Left lobe of liver (tissue), 2 donors: ENCODE measurements around the gene VASH2. TPM values are rescaled to one million over a fixed set of nuclear protein-coding genes. Genes with fewer than 3 reads are reported as not detected.
A peak's percentile ranks its signal among the peaks of the same experiment; 100 is the strongest.
"Not testable (repeated sequence)": the region's sequence is repeated elsewhere in the genome, so short reads cannot be mapped to it uniquely, and the experiment has no call there.

Experiments
- ATAC-seq: fragments of 200-7000 bp; cut with Tn5 transposase; one replicate; pipeline ENCODE4 v1.9.1; 2020; ENCODE audit warnings: mild to moderate bottlenecking, moderate library complexity
- DNase-seq: peaks from one replicate; pipeline ENCODE4 v3.0.0-alpha.2; 2020; ENCODE audit warnings: low spot score
- total RNA-seq: library from RNA; stranded (reverse); gene quantifications from one replicate; pipeline ENCODE4 v1.2.1, GENCODE V29; 2021
- donor health status: DM: no; HTN: no; CAD: no; lungs with moderate emphysema.
- donor health status: DM: no; HTN: yes; CAD: no.

The VASH2 gene
- 0.10 TPM for total RNA-seq

GRCh38 chr1:212950243-212951125, at the start of gene VASH2:
TSS of gene VASH2 (plus strand) at chr1:212950541. CDS start at chr1:212951543, 1,002 bp downstream.
- DNase-seq (peak; percentile 54), ATAC-seq (peak; percentile 86)

GRCh38 chr1:212901290-212901689, 49.1 kb upstream of the VASH2 start:
- ATAC-seq (no peak), DNase-seq (no peak)

- no peak for DNase-seq
- ATAC-seq = no peak
Observed at GRCh38 chr1:212902054-212902453, 48.3 kb upstream of the VASH2 start.

- DNase-seq = no peak
- no peak for ATAC-seq
Observed at GRCh38 chr1:212903664-212904063, 46.7 kb upstream of the VASH2 start.

- not testable (repeated sequence) for ATAC-seq, DNase-seq
Observed at GRCh38 chr1:212908071-212908470, 42.3 kb upstream of the VASH2 start.

- no peak for DNase-seq
- no peak for ATAC-seq
Observed at GRCh38 chr1:212908971-212909370, 41.4 kb upstream of the VASH2 start.

- ATAC-seq (no peak), DNase-seq (no peak)
Observed at GRCh38 chr1:212909652-212910063, 40.7 kb upstream of the VASH2 start.

- not testable (repeated sequence) for ATAC-seq, DNase-seq
Observed at GRCh38 chr1:212910213-212910612, 40.1 kb upstream of the VASH2 start.

GRCh38 chr1:212913638-212914037, 36.7 kb upstream of the VASH2 start:
- DNase-seq, ATAC-seq: not testable (repeated sequence)

GRCh38 chr1:212914110-212914509, 36.2 kb upstream of the VASH2 start:
- DNase-seq, ATAC-seq: not testable (repeated sequence)

GRCh38 chr1:212914789-212915188, 35.6 kb upstream of the VASH2 start:
- no peak for ATAC-seq
- DNase-seq = no peak

GRCh38 chr1:212915245-212916091, 34.9 kb upstream of the VASH2 start:
- peak; percentile 32 for ATAC-seq

GRCh38 chr1:212916481-212917133, 33.7 kb upstream of the VASH2 start:
- no peak for DNase-seq
- ATAC-seq = peak; percentile 16

More at GRCh38 chr1:212915245-212916091, 34.9 kb upstream of the VASH2 start:
- no peak for DNase-seq

- DNase-seq = no peak
- no peak for ATAC-seq
Observed at GRCh38 chr1:212917134-212917485, 33.2 kb upstream of the VASH2 start.

- no peak for ATAC-seq
- no peak for DNase-seq
Observed at GRCh38 chr1:212917858-212918257, 32.5 kb upstream of the VASH2 start.

GRCh38 chr1:212918824-212919223, 31.5 kb upstream of the VASH2 start:
- DNase-seq = no peak
- no peak for ATAC-seq

- ATAC-seq (no peak), DNase-seq (no peak)
Observed at GRCh38 chr1:212920246-212920645, 30.1 kb upstream of the VASH2 start.

- DNase-seq = no peak
- peak; percentile 35 for ATAC-seq
Observed at GRCh38 chr1:212920896-212921295, 29.4 kb upstream of the VASH2 start.

GRCh38 chr1:212922016-212922415, 28.3 kb upstream of the VASH2 start:
- DNase-seq (no peak), ATAC-seq (no peak)

GRCh38 chr1:212926372-212926771, 24.0 kb upstream of the VASH2 start:
- ATAC-seq = no peak
- DNase-seq = no peak
